GM12878 (cell line): ENCODE results near the gene LGMN. TPM values are rescaled to one million over a fixed set of nuclear protein-coding genes. Genes with fewer than 3 reads are reported as not detected.
A peak's percentile ranks its signal among the peaks of the same experiment; 100 is the strongest.

Experiments used
- BCLAF1 ChIP-seq: fragments of 450-650 bp; IDR thresholded peaks from 2 replicates; pipeline ENCODE4 v1.6.1; 2017; ENCODE audit warnings: antibody characterized with exemption, mild to moderate bottlenecking, moderate library complexity
- E4F1 ChIP-seq: fragments of 450-650 bp; IDR thresholded peaks from 2 replicates; pipeline ENCODE4 v1.6.1; 2018; ENCODE audit warnings: borderline replicate concordance, mild to moderate bottlenecking; ENCODE audit not compliant: partially characterized antibody
- IKZF1 ChIP-seq: fragments of 450-650 bp; conservative IDR thresholded peaks from 2 replicates; pipeline ENCODE4 v1.6.1; 2017; ENCODE audit warnings: antibody characterized with exemption, mild to moderate bottlenecking
- KDM1A ChIP-seq: fragments of 200-600 bp; sonication (generic); IDR thresholded peaks from 2 replicates; pipeline ENCODE4 v1.6.1; 2016; ENCODE audit warnings: borderline replicate concordance
- NFYA ChIP-seq: IDR thresholded peaks from 2 replicates; pipeline ENCODE4 v1.6.1; 2011; ENCODE audit warnings: low read depth, mild to moderate bottlenecking, low read length, improper control_type of control experiment, borderline replicate concordance
- NKRF ChIP-seq: fragments of 450-650 bp; conservative IDR thresholded peaks from 2 replicates; pipeline ENCODE4 v1.6.1; 2017; ENCODE audit warnings: mild to moderate bottlenecking, moderate library complexity
- POLR2A ChIP-seq: IDR thresholded peaks from 2 replicates; pipeline ENCODE4 v1.6.1; 2011; ENCODE audit warnings: low read depth, mild to moderate bottlenecking, low read length
- PRDM15 ChIP-seq: fragments of 450-650 bp; formaldehyde crosslinking; IDR thresholded peaks from 2 replicates; pipeline ENCODE4 v1.4.0; 2020; ENCODE audit warnings: mild to moderate bottlenecking, moderate library complexity
- RAD21 ChIP-seq: IDR thresholded peaks from 2 replicates; pipeline ENCODE4 v1.6.1; 2011; ENCODE audit warnings: mild to moderate bottlenecking, low read depth, low read length, moderate library complexity; ENCODE audit not compliant: insufficient read depth
- REST ChIP-seq: IDR thresholded peaks from 2 replicates; pipeline ENCODE4 v1.6.1; 2012; ENCODE audit warnings: mild to moderate bottlenecking, low read depth, low read length
- SMARCA5 ChIP-seq: fragments of 450-650 bp; IDR thresholded peaks from 2 replicates; pipeline ENCODE4 v1.6.1; 2017; ENCODE audit warnings: mild to moderate bottlenecking
- polyA plus RNA-seq, 11 experiments: library from polyadenylated mRNA; depleted of rRNA in 4 of 11; unstranded in 6 of 11; stranded (reverse) in 5 of 11; fragments of >200 nt; fragmentation: Nextera tagmentation in 4 of 11; fragmentation: Illumina TruSeq in 1 of 11; extraction: Ambion mirVana in 4 of 11; extraction: Trizol in 1 of 11; gene quantifications; 1 replicate in 1 of 11; 2 replicates in 10 of 11; pipeline versions ENCODE4 v1.2.1 to v1.2.3, GENCODE V29; 2011 to 2016; ENCODE audit warnings: inconsistent platforms in 2 of 11, missing spikeins in 2 of 11, low read depth in 1 of 11
- total RNA-seq, 4 experiments: library from RNA; depleted of rRNA in 3 of 4; stranded (reverse); fragments of >200 nt in 3 of 4; fragmentation: Illumina TruSeq in 1 of 4; extraction: Trizol in 1 of 4; gene quantifications; 2 replicates each; pipeline versions ENCODE4 v1.2.1 to v1.2.3, GENCODE V29; 2013 to 2021

LGMN gene
- total and polyA plus RNA-seq, 10 of the 15 experiments (the other 5 are each of a cell fraction or from before 2014, with no cell fraction given), result 0.71 to 192 (median 3.9) TPM

GRCh38 chr14:92793709-92794546, 45.5 kb upstream of the LGMN start, which contains the start of gene GOLGA5 (continued):
- no peak for TF ChIP-seq BCLAF1
- no peak for TF ChIP-seq RAD21
- TF ChIP-seq SMARCA5, result no peak
- no peak for TF ChIP-seq PRDM15 (CRISPR knock-in tag)
- no peak for TF ChIP-seq REST
- TF ChIP-seq NFYA, result no peak
- peak; percentile 60 for TF ChIP-seq E4F1
- peak; percentile 53 for TF ChIP-seq IKZF1
- peak; percentile 90 for TF ChIP-seq POLR2A
- TF ChIP-seq KDM1A, result no peak
- TF ChIP-seq NKRF, result no peak; the same call in none of the 2 replicates
